Measurements from ENCODE around the gene GGT6. TPM values are rescaled to one million over a fixed set of nuclear protein-coding genes. Genes with fewer than 3 reads are reported as not detected.

The GGT6 gene
- total RNA-seq, 4 donors from 2014 or later: not detected

DNA sequence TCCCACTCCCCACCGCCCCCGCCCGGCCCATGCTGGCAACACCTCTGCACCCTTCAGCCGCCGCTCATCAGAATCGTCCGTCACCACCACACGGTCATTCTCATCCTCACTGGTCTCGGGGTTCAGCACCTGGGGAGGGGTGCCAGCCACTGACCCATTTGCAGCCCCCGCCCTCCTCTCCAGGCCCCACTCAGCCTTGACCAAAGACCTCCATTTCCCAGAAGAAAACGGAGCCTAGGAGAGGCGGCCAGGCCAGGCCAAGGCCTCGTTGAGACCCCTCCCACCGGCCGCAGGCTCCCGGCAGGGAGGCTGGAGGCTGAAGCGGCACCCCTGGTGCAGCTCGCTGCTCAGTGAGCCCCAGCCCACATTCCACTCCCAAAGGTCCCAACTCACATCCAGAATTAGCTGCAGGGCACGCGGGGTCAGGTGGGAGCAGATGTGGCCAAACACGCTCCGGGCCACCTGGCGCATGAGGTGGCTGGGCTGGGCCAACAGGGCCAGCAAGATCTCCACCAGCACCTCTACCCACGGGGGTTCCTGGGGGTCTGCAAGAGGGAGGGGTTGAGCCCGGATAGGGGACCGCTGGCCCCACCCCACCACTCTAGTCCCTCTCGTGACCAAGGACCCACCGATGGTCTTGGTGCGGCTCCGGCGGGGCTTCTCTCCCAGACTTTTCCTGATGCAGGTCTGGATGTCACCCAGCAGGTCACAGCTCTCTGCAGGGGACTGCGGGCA, 15.0 kb downstream of the GGT6 start:
- intact Hi-C loops (cut with DNase I): no loop called here
- Histone ChIP-seq H3K27me3 (no peaks in the 10 kb centered on the region), H3K9me3 (no peaks in the 10 kb centered on the region), H3K4me3 (no peak overlapping the region), H3K27ac (replicated peaks in 1 of 4) (no peak overlapping the region), H3K36me3 (peaks cover 78 to 100% (median 99%) of the 10 kb centered on the region in 4 donors), H3K4me1 (peaks cover 8 to 18% (median 16%) of the 10 kb centered on the region in 4 donors)
- DNase-seq (ENCODE audit: extremely low spot score): no peak
- 87% methylated on average over 21 of the region's 32 CpGs for WGBS
- no peak for TF ChIP-seq POLR2A (IDR thresholded peaks at IDR 0.05; ENCODE audit: low read depth)
- TF ChIP-seq POLR2AphosphoS5 (IDR thresholded peaks at IDR 0.05): no peak
- no peak for TF ChIP-seq EP300 (IDR thresholded peaks at IDR 0.05)
- TF ChIP-seq, protein P1, sequence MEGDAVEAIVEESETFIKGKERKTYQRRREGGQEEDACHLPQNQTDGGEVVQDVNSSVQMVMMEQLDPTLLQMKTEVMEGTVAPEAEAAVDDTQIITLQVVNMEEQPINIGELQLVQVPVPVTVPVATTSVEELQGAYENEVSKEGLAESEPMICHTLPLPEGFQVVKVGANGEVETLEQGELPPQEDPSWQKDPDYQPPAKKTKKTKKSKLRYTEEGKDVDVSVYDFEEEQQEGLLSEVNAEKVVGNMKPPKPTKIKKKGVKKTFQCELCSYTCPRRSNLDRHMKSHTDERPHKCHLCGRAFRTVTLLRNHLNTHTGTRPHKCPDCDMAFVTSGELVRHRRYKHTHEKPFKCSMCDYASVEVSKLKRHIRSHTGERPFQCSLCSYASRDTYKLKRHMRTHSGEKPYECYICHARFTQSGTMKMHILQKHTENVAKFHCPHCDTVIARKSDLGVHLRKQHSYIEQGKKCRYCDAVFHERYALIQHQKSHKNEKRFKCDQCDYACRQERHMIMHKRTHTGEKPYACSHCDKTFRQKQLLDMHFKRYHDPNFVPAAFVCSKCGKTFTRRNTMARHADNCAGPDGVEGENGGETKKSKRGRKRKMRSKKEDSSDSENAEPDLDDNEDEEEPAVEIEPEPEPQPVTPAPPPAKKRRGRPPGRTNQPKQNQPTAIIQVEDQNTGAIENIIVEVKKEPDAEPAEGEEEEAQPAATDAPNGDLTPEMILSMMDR (IDR thresholded peaks at IDR 0.05): no peak

DNA sequence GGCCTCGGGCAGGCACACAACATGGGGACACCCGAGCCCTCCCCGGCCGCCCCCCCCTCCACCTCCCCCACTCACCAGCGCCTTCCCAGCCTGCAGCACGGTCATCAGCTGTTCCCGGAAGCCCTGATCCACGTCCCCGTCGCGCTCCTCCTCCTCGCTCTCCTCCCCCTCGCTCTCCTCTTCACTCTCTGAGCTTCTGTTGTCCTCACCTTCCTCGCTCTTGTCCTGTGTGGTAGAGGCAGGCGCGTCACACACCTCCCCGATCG, 15.5 kb downstream of the GGT6 start:
- H3K27ac ChIP-seq (replicated peaks in 1 of 4): no peak overlapping the region
- 86% methylated on average over 18 of the region's 18 CpGs for WGBS
- no peak for DNase-seq (ENCODE audit: extremely low spot score)
- peaks cover 13 to 23% (median 18%) of the 10 kb centered on the region in 4 donors for H3K4me1 ChIP-seq
- no peaks in the 10 kb centered on the region for H3K9me3 ChIP-seq
- intact Hi-C loops (cut with DNase I): no loop called here
- no peak overlapping the region for H3K4me3 ChIP-seq
- no peaks in the 10 kb centered on the region for H3K27me3 ChIP-seq
- H3K36me3 ChIP-seq: peaks cover 76 to 100% (median 99%) of the 10 kb centered on the region in 4 donors
- TF ChIP-seq POLR2A (IDR thresholded peaks at IDR 0.05; ENCODE audit: low read depth) (no peak), EP300 (IDR thresholded peaks at IDR 0.05) (no peak), POLR2AphosphoS5 (IDR thresholded peaks at IDR 0.05) (no peak)
- TF ChIP-seq, protein P1 (IDR thresholded peaks at IDR 0.05): no peak

DNA sequence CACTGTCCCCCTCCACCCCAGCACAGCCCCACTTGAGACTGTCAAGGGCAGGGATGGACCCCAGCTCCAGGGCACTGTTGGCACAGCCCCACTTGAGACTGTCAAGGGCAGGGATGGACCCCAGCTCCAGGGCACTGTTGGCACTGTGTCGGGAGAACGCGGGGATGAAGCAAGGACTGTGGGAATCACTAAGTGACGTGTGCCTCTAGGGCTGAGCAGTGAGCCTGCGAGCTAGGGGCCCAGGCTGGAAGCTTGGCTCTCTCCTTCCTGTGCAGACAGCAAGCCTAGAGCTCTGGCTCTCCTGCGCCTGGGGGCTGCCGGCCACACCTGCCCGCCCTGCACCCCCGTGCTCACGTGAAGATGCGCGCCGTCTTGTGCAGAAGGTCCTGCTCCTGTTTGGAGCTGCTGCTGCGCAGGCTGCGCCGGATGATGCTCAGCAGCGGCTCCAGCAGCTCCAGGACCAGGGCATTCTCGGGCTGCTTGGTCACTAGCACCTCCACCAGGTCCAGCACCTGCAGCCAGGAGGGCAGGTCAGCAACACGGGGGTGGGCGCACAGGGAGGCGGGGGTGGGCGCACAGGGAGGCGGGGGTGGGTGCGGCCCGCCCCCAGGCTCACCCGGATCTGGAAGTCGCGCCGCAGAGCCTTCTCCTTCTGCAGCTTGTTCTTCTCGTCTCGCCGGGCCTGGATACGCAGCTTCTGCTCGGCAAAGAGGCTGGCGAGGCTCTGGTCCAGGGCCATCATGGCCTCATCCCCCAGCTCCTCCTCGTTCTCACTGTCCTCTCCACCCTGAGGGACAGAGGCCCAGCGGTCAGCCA, 16.0 kb downstream of the GGT6 start:
- no peak overlapping the region for H3K4me3 ChIP-seq
- H3K27ac ChIP-seq (replicated peaks in 1 of 4): no peak overlapping the region
- peaks cover 18 to 29% (median 23%) of the 10 kb centered on the region in 4 donors for H3K4me1 ChIP-seq
- no peak for TF ChIP-seq EP300 (IDR thresholded peaks at IDR 0.05)
- no peak for TF ChIP-seq POLR2A (IDR thresholded peaks at IDR 0.05; ENCODE audit: low read depth)
- TF ChIP-seq, protein P1 (IDR thresholded peaks at IDR 0.05): no peak
- no peak for TF ChIP-seq POLR2AphosphoS5 (IDR thresholded peaks at IDR 0.05)
- 94% methylated on average over 20 of the region's 37 CpGs for WGBS
- H3K9me3 ChIP-seq: no peaks in the 10 kb centered on the region
- no peak for DNase-seq (ENCODE audit: extremely low spot score)
- H3K27me3 ChIP-seq: no peaks in the 10 kb centered on the region
- peaks cover 77 to 100% (median 99%) of the 10 kb centered on the region in 4 donors for H3K36me3 ChIP-seq
- intact Hi-C loops (cut with DNase I): no loop called here

DNA sequence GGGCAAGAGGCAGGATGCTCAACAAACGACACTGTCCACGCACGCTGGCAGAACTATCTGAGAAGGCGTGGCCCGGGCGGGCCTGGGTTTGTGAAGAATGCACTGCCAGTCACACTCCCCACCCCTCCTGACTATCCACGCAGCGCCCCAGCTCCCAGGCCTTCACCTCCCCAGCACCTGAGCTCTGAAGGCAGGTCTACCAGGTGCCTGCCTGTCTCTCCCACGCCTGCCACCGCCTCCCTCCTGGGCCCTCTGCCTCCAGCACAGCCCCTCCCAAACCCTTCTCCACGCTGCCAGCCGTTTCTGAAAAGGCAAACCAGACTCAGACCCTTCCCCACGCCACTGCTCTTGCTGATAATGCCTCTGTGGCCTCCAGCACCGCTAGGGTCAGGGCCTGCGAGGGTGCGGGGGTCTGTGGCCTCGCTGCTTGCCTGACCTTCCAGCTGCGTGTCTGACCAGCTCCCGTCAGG, 16.8 kb downstream of the GGT6 start:
- Histone ChIP-seq H3K27me3 (no peaks in the 10 kb centered on the region), H3K4me1 (peaks cover 23 to 36% (median 28%) of the 10 kb centered on the region in 4 donors), H3K9me3 (no peaks in the 10 kb centered on the region), H3K4me3 (no peak overlapping the region), H3K36me3 (peaks cover 72 to 100% (median 99%) of the 10 kb centered on the region in 4 donors), H3K27ac (replicated peaks in 1 of 4) (no peak overlapping the region)
- intact Hi-C loops (cut with DNase I): no loop called here
- 80% methylated on average over 17 of the region's 19 CpGs for WGBS
- no peak for DNase-seq (ENCODE audit: extremely low spot score)
- TF ChIP-seq POLR2A (IDR thresholded peaks at IDR 0.05; ENCODE audit: low read depth): no peak
- TF ChIP-seq EP300 (IDR thresholded peaks at IDR 0.05): no peak
- no peak for TF ChIP-seq POLR2AphosphoS5 (IDR thresholded peaks at IDR 0.05)
- TF ChIP-seq, protein P1 (IDR thresholded peaks at IDR 0.05): no peak
